Endodermal cell (in vitro differentiated cells): ENCODE data around the gene STRADB. TPM values are rescaled to one million over a fixed set of nuclear protein-coding genes. Genes with fewer than 3 reads are reported as not detected.

Source experiments
- DNase-seq: peaks from one replicate; pipeline ENCODE4 v3.0.0-alpha.2; 2017
- H3K27ac ChIP-seq: 2 replicates; pipeline ENCODE4 v1.5.1; 2013; ENCODE audit warnings: mild to moderate bottlenecking, low read depth, low read length, moderate library complexity
- H3K27me3 ChIP-seq: 2 replicates; pipeline ENCODE4 v1.6.1; 2013; ENCODE audit warnings: mild to moderate bottlenecking, low read length, moderate library complexity; ENCODE audit not compliant: insufficient read depth, control insufficient read depth, poor library complexity, severe bottlenecking
- H3K36me3 ChIP-seq: 2 replicates; pipeline ENCODE4 v1.7.0; 2013; ENCODE audit warnings: mild to moderate bottlenecking, low read length, moderate library complexity; ENCODE audit not compliant: control insufficient read depth, insufficient read depth
- H3K4me1 ChIP-seq: one replicate; pipeline ENCODE4 v1.7.0; 2013; ENCODE audit warnings: low read length; ENCODE audit not compliant: control insufficient read depth, insufficient read depth
- H3K4me3 ChIP-seq: 2 replicates; pipeline ENCODE4 v1.5.1; 2013; ENCODE audit warnings: mild to moderate bottlenecking, low read length, moderate library complexity
- H3K9ac ChIP-seq: 2 replicates; pipeline ENCODE4 v1.6.1; 2013; ENCODE audit warnings: mild to moderate bottlenecking, low read length, moderate library complexity; ENCODE audit not compliant: poor library complexity, severe bottlenecking; ENCODE audit errors: extremely low read depth
- H3K9me3 ChIP-seq: 2 replicates; pipeline ENCODE4 v1.6.1; 2013; ENCODE audit warnings: mild to moderate bottlenecking, low read length, moderate library complexity; ENCODE audit not compliant: control insufficient read depth
- H3K27ac Mint-ChIP-seq: 2 replicates; pipeline ENCODE4 v1.8.0; 2020; ENCODE audit warnings: mixed read lengths
- H3K27me3 Mint-ChIP-seq: 2 replicates; pipeline ENCODE4 v1.8.0; 2021; ENCODE audit warnings: mild to moderate bottlenecking, mixed read lengths; ENCODE audit not compliant: insufficient read depth
- H3K36me3 Mint-ChIP-seq: 2 replicates; pipeline ENCODE4 v1.8.0; 2020; ENCODE audit warnings: low read depth, mixed read lengths
- H3K4me1 Mint-ChIP-seq: 2 replicates; pipeline ENCODE4 v1.8.0; 2020; ENCODE audit warnings: mixed read lengths
- H3K4me3 Mint-ChIP-seq: 2 replicates; pipeline ENCODE4 v1.8.0; 2020; ENCODE audit warnings: mild to moderate bottlenecking, moderate library complexity, mixed read lengths
- H3K9me3 Mint-ChIP-seq: 2 replicates; pipeline ENCODE4 v1.8.0; 2020; ENCODE audit warnings: mild to moderate bottlenecking, mixed read lengths
- CTCF ChIP-seq: fragments of 200-600 bp; sonication (generic); conservative IDR thresholded peaks from 2 replicates; pipeline ENCODE4 v1.5.0; 2021; ENCODE audit warnings: antibody characterized with exemption, mild to moderate bottlenecking
- WGBS, 2 experiments: methylation state at CpG; one replicate each; pipeline versions ENCODE4 v1.1.5 to v1.1.7; 2013; ENCODE audit warnings: missing lambda C conversion rate in 2 of 2, mixed read lengths in 1 of 2; ENCODE audit not compliant: insufficient coverage in 1 of 2, insufficient read length in 1 of 2; 5-methylcytosine and 5-hydroxymethylcytosine counted together
- total RNA-seq, 2 donors: library from RNA; stranded (reverse); fragmentation: NEBNext Ultra II Directional in 1 of 2; extraction: Animal tissue kit (Norgen Biotek cat#: 25700) in 1 of 2; gene quantifications; 2 replicates in 1 of 2; 3 replicates in 1 of 2; pipeline ENCODE4 v1.2.1, GENCODE V29; 2021

The STRADB gene
- total RNA-seq, 2 donors from 2014 or later = 39.7 to 50.1 TPM

- peak overlapping the region; percentile 95 for H3K4me3 ChIP-seq
- peak overlapping the region; percentile 6 for H3K27ac ChIP-seq
- H3K27ac Mint-ChIP-seq = peak overlapping the region; percentile 95
- H3K4me1 ChIP-seq = peaks cover 7% of the 10 kb centered on the region
- no peaks in the 10 kb centered on the region for H3K9me3 Mint-ChIP-seq
- no peaks in the 10 kb centered on the region for H3K36me3 ChIP-seq
- no peaks in the 10 kb centered on the region for H3K27me3 ChIP-seq
- no peak for DNase-seq
- peak overlapping the region; percentile 94 for H3K4me3 Mint-ChIP-seq
- no peaks in the 10 kb centered on the region for H3K27me3 Mint-ChIP-seq
- WGBS, 2 experiments = 0% methylated on average over 9 to 20 of the region's 20 CpGs
- H3K9ac ChIP-seq = peak overlapping the region; percentile 59
- H3K4me1 Mint-ChIP-seq = peaks cover 45% of the 10 kb centered on the region
- TF ChIP-seq CTCF = no peak
- H3K9me3 ChIP-seq = no peaks in the 10 kb centered on the region
- no peaks in the 10 kb centered on the region for H3K36me3 Mint-ChIP-seq
Observed at GRCh38 chr2:201450954-201451291, 617 bp upstream of the STRADB start.

DNA sequence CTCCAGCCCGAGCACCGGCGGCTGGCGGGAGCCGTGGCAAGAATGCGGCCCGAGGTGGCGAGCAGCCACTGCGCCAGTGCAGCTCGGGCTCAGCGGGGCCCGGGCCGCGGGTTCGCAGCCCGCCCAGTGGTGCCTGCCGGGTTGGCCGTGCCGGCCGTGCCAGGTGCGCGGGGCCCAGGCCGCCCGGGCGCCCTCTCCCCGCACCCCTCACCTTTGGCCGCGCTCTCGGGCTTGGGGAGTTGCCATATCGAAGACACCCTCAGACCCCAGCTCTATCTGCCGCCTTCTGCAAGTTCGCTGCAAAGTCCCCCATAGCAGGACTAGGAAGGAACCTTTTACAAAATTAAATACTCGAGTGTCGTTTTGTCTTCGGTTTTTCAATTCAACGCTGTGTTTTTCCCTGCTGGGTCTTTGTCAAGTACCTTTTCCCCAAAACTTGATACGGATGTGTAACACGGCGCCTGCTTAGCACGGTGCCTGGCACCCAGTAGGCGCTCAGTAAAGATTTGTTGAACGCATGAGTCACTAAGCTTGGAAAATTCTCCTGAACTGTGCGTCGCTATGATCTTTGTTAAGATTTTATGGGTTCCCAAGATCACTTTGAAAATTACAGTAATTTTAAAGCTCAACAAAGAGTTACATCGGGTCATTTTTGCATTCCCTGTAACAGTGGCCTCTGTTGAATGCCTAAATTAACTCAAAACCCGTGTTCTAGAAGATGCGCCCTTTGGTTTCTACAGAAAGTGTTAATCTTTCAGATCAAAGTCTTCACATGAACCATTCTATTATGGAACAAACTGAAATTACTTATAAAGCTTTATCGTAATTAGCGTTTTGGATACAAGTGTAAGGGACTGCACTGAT lies 750 bp downstream of the STRADB start:
- peaks cover 33% of the 10 kb centered on the region for H3K4me1 Mint-ChIP-seq
- H3K4me1 ChIP-seq = peaks cover 3% of the 10 kb centered on the region
- H3K9ac ChIP-seq = peak overlapping the region; percentile 59
- no peaks in the 10 kb centered on the region for H3K9me3 Mint-ChIP-seq
- H3K4me3 ChIP-seq = peak overlapping the region; percentile 95
- no peaks in the 10 kb centered on the region for H3K27me3 ChIP-seq
- peak; percentile 27 for TF ChIP-seq CTCF
- 11 to 25% methylated on average over 25 to 49 of the region's 49 CpGs for WGBS, 2 experiments
- peak overlapping the region; percentile 34 for H3K27ac ChIP-seq
- no peak for DNase-seq
- no peaks in the 10 kb centered on the region for H3K36me3 ChIP-seq
- H3K27me3 Mint-ChIP-seq = no peaks in the 10 kb centered on the region
- H3K4me3 Mint-ChIP-seq = peak overlapping the region; percentile 94
- no peaks in the 10 kb centered on the region for H3K36me3 Mint-ChIP-seq
- peak overlapping the region; percentile 92 for H3K27ac Mint-ChIP-seq
- no peaks in the 10 kb centered on the region for H3K9me3 ChIP-seq

GRCh38 chr2:201452922-201453643 lies 1.5 kb downstream of the STRADB start:
- no peaks in the 10 kb centered on the region for H3K9me3 Mint-ChIP-seq
- no peaks in the 10 kb centered on the region for H3K27me3 ChIP-seq
- TF ChIP-seq CTCF = no peak
- peak overlapping the region; percentile 95 for H3K4me3 ChIP-seq
- H3K27me3 Mint-ChIP-seq = no peaks in the 10 kb centered on the region
- peak overlapping the region; percentile 94 for H3K4me3 Mint-ChIP-seq
- peaks cover 28% of the 10 kb centered on the region for H3K4me1 Mint-ChIP-seq
- no peaks in the 10 kb centered on the region for H3K36me3 Mint-ChIP-seq
- H3K27ac Mint-ChIP-seq = no peak overlapping the region
- peaks cover 3% of the 10 kb centered on the region for H3K4me1 ChIP-seq
- no peaks in the 10 kb centered on the region for H3K36me3 ChIP-seq
- no peak overlapping the region for H3K9ac ChIP-seq
- DNase-seq = no peak
- WGBS, 2 experiments = 94 to 95% methylated on average over 3 to 6 of the region's 6 CpGs
- H3K27ac ChIP-seq = no peak overlapping the region
- no peaks in the 10 kb centered on the region for H3K9me3 ChIP-seq
